Endometrium (tissue), 2 donors: ENCODE measurements around the gene B3GLCT.
"Not testable (repeated sequence)": the region's sequence is repeated elsewhere in the genome, so short reads cannot be mapped to it uniquely, and the experiment has no call there.

Experiments used
- FAIRE-seq: peaks from 2 replicates; lab custom pipeline; 2012; peaks lifted over from hg19 to GRCh38; lab: Jason Lieb, UNC
- donor health status: control.
- donor health status: control.

B3GLCT gene

DNA sequence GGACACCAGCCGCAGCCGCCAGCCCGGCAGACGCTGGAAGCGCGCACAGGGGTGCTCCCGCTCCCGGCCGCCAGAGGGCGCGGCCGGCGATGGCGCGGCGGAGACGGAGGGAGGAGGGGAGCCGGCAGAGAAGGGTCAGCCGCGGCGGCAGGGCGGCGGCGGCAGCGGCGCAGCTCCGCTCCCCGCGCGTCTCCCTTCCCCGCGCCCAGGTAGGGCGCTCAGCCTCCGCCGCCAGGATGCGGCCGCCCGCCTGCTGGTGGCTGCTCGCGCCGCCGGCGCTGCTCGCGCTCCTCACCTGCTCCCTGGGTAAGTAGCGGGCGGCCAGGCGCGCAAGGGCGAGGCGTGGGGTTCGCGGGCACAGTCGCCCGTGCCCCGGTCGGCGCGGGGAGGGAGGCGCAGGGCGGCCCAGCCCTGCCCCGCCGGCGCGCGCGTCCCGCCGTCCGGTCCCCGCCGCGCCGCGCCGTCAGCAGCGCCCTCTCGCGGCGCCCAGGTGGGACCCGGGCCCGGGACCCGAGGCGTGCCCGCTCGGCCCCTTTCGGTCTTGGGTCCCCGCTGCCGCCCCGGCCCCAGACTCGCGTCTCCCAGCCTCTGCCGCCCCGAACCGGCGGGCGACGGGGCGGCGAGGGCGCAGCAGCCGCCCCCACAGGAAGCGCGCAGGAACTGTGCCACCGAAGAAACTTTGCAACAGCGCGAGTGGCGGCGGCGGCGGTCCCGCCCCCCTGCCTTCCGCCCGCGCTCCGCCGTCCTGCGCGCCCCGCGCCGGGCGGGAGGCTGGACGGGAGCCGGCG lies at the start of gene B3GLCT:
Gene B3GLCT (plus strand): TSS at position 127 of the 788 bp plus-strand sequence. CDS start 110 bp downstream, at position 237.
- no peak for FAIRE-seq

DNA sequence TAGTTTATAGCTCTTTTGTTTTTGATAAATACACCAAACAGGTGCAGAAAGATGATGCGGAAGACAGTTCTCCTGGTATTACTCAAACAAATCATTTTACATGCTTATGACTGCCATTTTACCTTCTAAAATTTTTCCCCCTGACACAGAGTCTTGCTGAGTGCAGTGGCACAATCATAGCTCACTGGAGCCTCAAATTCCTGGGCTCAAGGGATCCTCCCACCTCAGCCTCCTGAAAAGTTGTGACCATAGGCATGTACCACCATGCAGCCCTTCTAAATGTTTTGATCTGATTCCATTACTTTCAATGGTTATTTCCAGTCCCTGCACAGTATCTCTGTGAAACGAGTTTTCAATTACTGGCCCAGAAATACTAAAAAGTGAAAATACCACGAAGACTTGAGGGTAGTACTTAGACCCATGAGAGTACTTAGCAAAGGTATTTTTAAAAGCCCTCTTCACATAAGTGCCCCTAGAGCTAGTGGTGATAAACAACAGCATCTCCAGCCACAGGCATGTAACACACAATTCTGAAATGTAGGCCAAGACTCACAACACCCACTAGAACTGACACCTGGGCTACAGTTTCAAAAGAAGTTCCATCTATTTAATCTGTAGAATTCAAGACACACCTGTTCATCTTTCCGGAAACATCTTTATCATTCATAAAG lies 49.3 kb upstream of the B3GLCT start:
- FAIRE-seq: no peak

DNA sequence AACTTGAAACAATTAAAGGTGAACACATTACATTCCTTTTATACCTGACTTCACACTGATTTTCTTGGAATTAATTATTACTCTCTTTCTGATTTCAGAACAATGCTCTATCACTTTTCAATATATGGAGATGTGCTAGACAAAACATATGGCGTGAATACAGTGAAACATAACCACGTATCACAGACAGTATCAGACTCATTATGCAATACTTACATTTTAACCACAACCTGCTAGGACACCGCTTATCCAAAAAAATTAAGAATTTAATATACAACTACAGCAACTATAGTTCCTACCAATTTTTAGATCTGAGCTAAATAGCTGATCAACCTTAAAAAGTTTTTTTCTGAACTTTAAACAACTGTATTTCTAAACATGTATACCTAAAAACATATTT lies 47.9 kb upstream of the B3GLCT start:
- peak; percentile 45 for FAIRE-seq

DNA sequence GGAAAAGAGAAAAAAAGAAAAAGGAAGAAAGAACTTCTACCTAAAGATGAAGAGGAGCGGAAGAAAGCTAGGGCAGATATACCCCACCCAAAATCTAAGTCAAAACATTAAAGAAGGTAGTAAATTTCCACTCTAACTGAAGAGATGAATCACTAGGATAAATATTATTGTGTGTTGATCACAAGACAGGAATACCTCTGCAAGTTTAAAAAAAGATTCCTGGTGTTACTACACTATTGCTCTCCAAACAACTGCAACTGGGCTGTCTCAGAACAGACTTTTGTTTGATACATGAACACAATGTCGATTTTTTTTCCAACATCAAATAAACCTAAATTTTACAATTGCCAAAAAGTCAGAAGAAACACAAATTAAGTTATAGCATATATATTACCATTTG lies 44.8 kb upstream of the B3GLCT start:
- no peak for FAIRE-seq

DNA sequence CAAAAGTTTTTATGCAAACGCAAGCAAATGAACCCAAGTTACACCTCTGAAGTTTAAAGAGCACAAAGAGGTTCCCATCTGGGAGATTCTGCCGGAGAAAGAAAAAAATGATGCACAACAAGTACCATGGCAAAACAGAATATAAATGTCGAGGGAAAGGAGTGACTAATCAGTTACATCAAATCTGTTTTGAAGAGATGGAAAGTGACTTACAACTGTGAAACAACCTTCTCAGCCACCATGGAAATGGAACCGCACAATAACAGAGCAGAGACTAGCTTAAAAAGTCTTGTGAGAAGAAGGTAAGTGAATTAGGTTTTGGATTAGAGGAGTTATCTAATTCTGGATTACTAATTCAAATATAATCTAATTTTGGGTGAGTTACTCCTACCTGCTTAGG lies 40.5 kb upstream of the B3GLCT start:
- no peak for FAIRE-seq

DNA sequence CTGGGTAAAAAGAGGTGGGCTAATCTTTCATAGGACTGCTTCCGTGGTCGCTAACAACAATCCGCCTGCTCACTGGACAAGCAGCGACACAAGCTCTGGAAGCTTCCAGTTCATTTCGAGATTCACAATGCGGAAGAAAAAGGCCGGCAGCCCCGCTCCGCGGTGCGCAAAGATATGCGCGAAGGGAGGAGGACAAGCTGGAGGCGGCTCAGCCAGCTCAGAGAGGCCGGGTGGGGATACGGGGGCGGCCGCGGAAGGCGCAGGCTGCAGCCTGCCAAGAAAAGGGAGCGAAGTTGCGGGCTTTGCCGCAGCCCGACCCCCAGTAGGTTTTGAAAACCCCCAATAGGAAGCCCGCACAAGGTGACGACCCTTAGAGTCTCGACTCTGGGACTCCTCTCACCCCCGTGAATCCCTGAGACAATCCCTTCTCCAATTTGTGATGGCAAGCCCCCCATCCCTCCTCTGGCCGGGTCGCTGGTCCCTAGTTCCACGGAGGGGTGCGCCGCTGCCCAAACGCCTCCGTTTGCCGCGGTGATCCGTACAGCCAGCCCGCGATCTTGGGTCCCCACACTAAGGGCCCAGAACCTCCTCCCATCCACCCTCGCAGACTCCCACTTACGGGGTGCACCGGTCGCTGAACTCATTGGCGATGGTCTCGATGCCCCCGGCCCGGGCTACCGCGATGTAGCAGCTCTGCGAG lies 38.8 kb upstream of the B3GLCT start:
- no peak for FAIRE-seq

DNA sequence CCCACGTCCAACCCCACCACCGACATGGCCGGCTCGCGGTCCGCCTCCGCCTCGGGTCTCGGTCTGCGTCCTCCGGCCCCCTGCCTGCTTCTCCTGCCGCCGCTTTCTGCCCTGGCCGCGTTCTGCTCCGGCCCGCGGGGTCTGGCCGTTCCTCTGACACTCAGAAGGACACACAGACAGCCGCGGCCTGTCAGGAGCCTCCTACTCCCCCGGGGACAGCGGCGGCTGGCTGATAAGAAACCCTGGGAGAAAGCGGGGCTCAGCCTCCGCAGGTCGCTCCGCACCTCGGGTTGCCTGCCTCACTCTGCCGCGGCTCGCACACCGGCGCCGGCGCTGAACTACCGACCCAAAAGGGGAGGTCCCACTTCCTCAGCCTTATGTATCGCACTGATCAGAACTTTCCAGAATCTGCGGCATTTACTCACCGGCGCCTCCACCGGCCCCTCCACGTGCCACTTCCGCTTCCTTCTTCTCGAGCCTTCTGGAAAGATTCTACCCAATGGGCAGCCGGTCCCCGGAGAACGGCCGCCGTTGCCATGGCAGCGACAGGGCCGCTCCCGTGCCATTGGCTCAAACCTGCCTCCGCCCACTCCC lies 38.1 kb upstream of the B3GLCT start, which contains the start of gene HSPH1:
Gene HSPH1 (minus strand): TSS at position 348 of the 594 bp plus-strand sequence. CDS start 322 bp downstream, at position 26.
- FAIRE-seq: no peak

DNA sequence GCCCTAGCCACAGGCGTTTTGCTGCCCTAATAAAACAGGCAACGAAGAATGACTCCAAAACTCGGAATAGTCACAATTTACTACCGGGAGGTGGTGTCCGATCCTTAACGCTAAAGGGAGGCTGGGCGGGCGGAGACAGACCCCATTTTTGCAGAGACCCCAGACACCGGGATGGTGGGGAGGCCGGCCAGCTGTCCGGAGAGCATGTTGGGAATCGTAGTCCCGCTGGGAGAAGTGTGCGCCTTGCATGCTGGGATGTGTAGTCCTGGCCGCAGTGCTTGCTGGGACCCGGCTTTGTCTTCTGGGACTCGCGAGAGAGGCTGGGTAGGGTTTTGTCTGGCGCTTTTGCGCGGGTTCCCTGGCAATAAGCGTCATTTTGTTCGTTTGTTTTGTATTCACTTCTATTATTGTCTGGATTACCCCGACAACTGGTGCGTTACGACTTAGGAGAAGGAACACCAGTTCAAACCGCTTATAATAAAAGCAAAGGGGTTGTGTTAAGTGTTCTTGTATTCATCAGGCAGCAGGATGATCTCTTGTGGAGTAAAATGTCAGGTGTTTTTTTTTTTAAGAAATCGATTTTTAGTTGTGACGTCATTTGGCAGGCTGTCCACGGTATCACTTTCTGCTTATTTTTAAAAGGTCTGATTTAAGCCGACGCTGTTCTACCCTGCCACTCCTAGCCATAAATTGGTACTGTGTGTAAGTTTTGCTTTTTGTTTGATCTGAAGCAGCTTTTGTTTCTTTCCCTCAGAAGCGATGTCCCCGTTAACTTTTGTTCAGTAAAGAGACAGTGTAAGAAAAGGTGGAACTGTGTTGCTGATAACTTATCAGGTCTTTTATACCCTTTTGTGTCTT lies 37.4 kb upstream of the B3GLCT start:
- peak; percentile 93 for FAIRE-seq

DNA sequence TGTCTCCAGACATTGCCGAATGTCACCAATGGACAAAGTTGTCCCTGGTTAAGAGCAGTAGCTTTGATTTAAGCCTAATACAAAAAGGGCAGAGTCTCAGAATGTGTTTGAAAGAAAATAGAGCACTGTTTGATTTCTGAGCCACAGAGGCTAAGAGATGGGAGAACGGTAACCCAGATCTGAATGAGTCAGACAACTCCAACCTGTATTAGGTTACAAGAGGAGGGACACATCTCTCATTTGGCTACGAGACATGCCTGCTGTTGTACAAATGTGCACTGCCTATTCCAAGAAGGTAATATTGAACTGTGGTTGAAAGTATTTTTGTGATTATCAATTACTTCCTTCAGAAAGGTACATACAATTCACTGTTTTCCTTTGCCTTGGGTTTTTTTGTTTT lies 33.2 kb upstream of the B3GLCT start:
- FAIRE-seq: no peak

DNA sequence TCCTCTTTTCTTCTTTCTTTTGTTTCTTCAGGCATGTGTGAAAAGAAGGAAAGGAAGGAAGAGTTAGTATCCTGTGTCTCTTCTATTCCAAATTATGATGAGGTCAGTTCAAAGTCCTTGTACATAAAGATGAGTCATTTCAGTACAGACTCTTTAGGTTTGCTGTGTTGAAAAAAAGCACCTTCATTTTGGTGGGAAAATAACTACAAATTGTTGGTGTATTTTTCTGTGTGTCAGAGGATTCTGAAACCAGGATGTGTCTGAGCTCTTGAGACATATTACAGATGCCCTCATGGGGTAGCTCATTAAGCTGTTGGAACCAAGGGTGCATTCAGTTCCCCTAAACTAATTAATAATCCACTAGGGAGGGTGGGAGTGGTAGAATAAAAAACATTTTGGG lies 32.3 kb upstream of the B3GLCT start:
- FAIRE-seq: no peak

DNA sequence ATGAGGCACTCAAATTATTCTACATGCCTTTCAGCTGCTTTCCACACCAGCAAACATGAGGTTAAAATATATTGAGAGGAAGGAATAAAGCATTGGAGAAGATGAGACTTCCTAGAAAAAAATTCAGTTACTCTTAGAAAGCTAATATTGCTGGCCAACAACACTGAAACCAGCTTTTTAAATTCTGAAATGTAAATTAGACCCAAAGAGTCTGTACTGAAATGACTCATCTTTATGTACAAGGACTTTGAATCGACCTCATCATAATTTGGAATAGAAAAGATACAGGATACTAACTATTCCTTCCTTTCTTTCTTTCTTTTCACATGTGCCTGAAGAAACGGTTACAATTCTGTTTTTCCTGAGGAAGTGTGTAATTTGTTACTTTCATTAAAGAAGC lies 31.6 kb upstream of the B3GLCT start:
- FAIRE-seq: no peak

DNA sequence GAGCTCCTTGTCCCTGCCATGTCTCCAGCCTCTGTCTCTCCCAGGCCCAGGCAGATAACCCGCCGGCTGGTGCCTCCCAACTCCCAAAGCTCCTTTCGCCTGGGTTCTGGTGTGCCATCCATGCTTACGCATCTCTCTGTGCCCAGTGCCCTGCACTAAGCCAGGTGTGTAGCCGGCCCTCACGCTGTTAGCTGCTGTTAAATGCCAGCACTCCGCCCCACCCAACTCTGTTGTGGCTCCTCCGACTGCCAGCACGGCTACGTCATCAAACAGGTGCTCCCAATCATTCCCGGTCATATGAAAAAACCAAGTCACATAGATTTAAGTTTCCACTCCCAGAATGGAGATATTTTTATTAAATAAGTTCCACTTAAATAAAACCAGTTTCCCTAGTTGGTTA lies 31.0 kb upstream of the B3GLCT start:
- FAIRE-seq: no peak

DNA sequence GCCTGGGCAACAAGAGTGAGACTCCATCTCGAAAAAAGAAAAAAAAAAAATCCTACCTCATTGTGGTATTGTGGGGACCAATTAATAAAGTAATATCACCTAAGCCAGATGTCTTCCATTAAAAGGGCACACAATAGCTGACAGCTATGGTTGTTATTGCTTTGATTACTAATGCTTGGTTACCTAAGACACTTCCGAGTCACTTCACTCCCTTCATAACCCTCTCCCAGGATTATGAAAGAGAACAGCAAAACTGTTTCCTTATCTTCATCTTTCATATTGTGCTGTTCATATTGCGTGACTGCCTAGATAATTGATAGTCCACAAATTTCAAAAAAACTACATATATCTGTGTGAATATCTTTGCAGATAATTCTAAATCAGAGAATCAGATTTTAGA lies 27.8 kb upstream of the B3GLCT start:
- FAIRE-seq: no peak

DNA sequence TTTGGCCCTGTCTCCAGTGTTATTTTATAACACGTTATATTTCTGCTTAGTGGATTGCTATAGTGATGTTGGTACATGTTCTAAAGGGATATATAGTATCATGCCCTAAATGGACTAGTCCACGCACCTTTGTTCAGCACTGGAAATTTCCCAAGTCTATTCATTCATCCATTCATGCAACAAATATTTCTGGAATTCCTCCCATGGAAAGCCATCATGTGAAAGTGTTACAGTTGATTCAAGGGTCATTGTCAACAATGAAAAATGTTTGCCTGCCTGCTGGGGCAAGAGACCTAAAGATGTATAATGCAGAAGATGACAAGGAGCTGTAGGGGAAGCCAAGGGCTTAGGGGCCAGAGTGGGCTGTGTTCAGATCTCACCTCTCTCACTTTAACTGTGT lies 27.2 kb upstream of the B3GLCT start:
- no peak for FAIRE-seq

DNA sequence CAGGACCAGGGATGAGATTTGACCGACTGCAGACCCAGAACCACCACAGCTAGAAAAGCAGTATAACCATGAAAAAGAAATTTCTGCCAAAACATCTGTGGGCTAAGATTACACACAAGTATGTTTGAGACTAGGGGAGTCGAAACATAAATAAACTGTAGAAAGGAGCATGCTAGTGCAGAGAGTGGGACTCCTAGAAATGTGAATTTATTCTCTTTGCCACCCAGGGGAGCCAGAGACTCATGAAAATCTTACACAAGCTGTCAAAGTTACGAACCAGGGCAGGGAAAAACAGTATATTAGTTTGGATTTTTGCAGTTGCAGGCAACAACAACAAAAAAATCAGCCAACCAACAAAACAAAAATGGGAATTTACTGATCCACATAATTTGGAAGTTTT lies 25.8 kb upstream of the B3GLCT start:
- no peak for FAIRE-seq

DNA sequence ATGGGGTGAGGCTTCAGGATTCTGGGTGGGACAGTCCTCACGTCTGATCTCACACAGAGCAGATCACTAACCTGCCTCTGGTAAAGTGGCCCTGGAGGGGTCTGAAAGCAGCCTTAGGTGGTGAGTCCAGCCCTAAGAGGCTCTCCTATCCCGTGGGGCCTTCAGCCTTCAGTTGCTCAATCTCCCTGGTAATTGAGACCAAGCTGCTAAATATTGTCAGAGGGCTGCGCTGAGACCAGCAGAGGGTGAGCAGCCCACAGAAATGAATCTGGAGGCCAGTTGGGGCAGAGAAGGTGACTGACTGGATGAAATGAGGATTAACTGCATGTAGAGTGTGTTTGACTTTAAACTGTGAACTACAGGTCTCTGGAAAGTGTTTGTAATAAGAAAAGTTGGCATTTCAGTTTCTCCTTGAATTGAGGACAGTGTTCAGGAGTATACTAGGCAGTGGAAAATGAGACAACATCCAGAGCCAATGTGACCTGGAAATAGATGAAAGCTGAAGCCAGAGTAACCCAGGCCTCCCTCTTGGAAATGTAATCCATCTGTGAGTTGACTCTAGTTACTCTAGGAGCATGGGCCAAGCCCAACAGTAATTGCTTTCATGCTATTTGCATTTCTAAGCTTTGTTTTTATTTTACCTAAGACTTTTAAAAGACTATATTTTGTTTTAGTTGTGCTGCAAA lies 23.8 kb upstream of the B3GLCT start:
- no peak for FAIRE-seq

DNA sequence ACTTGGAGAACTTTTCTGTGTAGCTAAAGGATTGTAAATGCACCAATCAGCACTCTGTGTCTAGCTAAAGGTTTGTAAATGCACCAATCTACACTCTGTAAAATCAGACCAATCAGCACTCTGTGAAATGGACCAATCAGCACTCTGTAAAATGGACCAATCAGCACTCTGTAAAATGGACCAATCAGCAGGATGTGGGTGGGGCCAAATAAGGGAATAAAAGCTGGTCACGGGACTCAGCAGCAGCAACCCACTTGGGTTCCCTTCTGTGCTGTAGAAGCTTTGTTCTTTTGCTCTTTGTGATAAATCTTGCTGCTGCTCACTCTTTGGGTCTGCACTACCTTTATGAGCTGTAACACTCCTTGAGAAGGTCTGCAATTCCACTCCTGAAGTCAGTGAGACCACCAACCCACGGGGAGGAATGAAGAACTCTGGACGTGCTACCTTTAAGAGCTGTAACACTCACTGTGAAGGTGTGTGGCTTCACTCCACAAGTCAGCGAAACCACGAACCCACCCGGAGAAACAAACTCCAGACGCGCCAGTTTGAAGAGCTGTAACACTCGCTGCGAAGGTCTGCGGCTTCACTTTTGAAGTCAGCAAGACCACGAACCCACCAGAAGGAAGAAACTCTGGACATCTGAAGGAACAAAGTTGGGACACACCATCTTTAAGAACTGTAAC lies 21.8 kb upstream of the B3GLCT start:
- FAIRE-seq: not testable (repeated sequence)

DNA sequence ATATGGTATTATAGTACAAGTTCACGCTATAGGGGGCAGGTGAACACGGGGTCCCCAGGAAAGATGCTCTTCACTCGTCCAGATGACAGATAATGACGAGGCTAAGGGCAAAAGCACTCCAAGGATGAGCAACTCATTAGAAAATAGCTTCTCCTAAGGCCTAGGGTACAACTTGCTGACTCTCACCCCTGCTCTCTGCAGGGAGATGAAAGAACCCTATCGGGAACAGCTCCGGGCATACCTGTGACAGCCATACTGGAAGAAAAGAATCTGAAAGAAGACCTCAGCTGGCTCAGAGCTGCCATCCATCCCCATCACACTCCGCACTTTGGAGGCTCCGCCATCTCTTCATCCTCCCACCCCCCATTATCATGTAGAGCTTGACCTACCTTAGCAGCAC lies 20.5 kb upstream of the B3GLCT start:
- no peak for FAIRE-seq

DNA sequence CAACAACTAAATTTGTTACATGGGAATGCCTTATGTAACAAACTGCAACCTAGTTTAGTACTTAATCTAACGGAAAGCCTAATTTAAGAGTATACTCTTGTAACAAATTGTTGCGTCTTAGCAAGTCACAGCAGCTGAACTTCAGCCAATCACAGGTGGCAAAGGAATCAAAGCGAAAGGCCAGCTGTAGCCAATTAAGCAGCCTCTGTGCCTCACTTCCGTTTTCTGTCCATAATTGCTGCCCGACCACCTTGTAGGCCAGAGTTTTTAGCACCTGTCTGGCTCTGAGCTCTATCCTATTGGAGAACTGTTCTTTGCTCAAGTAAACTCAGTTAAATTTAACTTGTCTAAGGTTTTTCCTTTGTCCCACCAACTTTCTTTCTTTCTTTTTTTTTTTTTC lies 20.0 kb upstream of the B3GLCT start:
- FAIRE-seq: no peak

DNA sequence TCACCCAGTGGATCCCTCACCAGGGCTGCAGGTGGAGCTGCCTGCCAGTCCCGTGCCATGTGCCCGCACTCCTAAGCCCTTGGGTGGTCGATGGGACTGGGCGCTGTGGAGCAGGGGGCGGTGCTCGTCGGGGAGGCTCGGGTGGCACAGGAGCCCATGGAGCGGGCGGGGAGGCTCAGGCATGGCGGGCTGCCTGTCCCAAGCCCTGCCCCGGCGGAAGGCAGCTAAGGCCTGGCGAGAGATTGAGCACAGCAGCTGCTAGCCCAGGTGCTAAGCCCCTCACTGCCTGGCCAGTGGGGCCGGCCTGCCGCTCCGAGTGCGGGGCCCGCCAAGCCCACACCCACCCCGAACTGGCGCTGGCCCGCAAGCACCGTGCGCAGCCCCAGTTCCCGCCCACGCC lies 16.8 kb upstream of the B3GLCT start:
- FAIRE-seq: no peak

DNA sequence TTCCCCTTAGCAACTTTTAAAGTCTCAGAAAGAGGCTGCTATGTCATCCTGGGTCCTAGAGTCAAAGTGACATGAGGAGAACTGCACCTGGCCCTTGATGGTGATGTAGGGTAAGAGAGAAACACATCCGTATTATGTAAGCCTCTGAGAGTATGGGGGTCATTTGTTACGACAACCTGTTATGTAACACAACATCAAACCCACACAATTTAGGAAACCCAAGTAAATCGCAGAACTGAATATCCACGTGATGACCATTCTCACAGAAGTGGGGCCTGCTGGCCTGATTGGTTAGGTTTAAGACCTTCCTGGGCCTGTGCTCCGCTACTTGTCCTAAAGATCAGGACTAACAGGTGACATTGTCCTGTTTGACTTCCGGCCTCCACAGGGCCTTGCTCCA lies 15.3 kb upstream of the B3GLCT start:
- no peak for FAIRE-seq
